CD14-positive monocyte (primary cell): ENCODE data around the gene AP2A1. TPM values are rescaled to one million over a fixed set of nuclear protein-coding genes. Genes with fewer than 3 reads are reported as not detected.

Source experiments
- DNase-seq, 3 donors: peaks; one replicate each; pipeline ENCODE4 v3.0.0-alpha.2; 2011 to 2022
- H2AFZ ChIP-seq: 2 replicates; pipeline ENCODE4 v1.6.0; 2012; ENCODE audit warnings: mild to moderate bottlenecking, low read depth, low read length, inconsistent platforms; ENCODE audit not compliant: insufficient read depth, poor library complexity, severe bottlenecking
- H3K27ac ChIP-seq, 2 donors: 1 replicate in 1 of 2; 2 replicates in 1 of 2; pipeline ENCODE4 v1.5.1; 2012 to 2013; ENCODE audit warnings: low read length in 2 of 2, control low read depth in 1 of 2, inconsistent platforms in 1 of 2, low read depth in 1 of 2, mild to moderate bottlenecking in 1 of 2
- H3K27me3 ChIP-seq, 2 donors: one replicate each; pipeline versions ENCODE4 v1.6.0 to v1.6.1; 2011 to 2013; ENCODE audit warnings: low read length in 2 of 2; ENCODE audit not compliant: control insufficient read depth in 2 of 2, insufficient read depth in 2 of 2
- H3K36me3 ChIP-seq, 2 donors: replicated peaks in 1 of 2; 1 replicate in 1 of 2; 2 replicates in 1 of 2; pipeline versions ENCODE4 v1.5.1 to v1.6.1; 2012 to 2013; ENCODE audit warnings: low read length in 2 of 2, control low read depth in 1 of 2, inconsistent platforms in 1 of 2, mild to moderate bottlenecking in 1 of 2; ENCODE audit not compliant: insufficient read depth in 2 of 2, control insufficient read depth in 1 of 2
- H3K4me1 ChIP-seq, 2 donors: 1 replicate in 1 of 2; 2 replicates in 1 of 2; pipeline versions ENCODE4 v1.5.1 to v1.6.1; 2012 to 2013; ENCODE audit warnings: low read length in 2 of 2, control low read depth in 1 of 2, inconsistent platforms in 1 of 2, mild to moderate bottlenecking in 1 of 2, moderate library complexity in 1 of 2; ENCODE audit not compliant: insufficient read depth in 2 of 2, control insufficient read depth in 1 of 2
- H3K4me2 ChIP-seq: replicated peaks from 2 replicates; pipeline ENCODE3; 2012; ENCODE audit warnings: low read length, moderate library complexity, mild to moderate bottlenecking; ENCODE audit not compliant: poor library complexity, severe bottlenecking; ENCODE audit errors: extremely low read depth
- H3K4me3 ChIP-seq, 3 experiments: fragments of 200-600 bp in 1 of 3; sonication (generic) in 1 of 3; replicated peaks in 1 of 3; 1 replicate in 2 of 3; 2 replicates in 1 of 3; pipeline ENCODE4 v1.5.1; 2011 to 2013; ENCODE audit warnings: low read length in 3 of 3, mild to moderate bottlenecking in 3 of 3, control low read depth in 2 of 3, low read depth in 2 of 3, inconsistent platforms in 1 of 3, moderate library complexity in 1 of 3
- H3K79me2 ChIP-seq: 2 replicates; pipeline ENCODE4 v1.6.0; 2012; ENCODE audit warnings: mild to moderate bottlenecking, control low read depth, inconsistent platforms, low read length, moderate library complexity; ENCODE audit not compliant: insufficient read depth
- H3K9ac ChIP-seq: 2 replicates; pipeline ENCODE4 v1.6.0; 2017; ENCODE audit warnings: low read length, mild to moderate bottlenecking; ENCODE audit not compliant: insufficient read depth, poor library complexity, severe bottlenecking
- H3K9me3 ChIP-seq, 2 donors: replicated peaks in 1 of 2; 1 replicate in 1 of 2; 2 replicates in 1 of 2; pipeline versions ENCODE4 v1.5.1 to v1.6.1; 2012 to 2013; ENCODE audit warnings: low read length in 2 of 2, control low read depth in 1 of 2; ENCODE audit not compliant: control insufficient read depth in 1 of 2, insufficient read depth in 1 of 2
- H4K20me1 ChIP-seq: 2 replicates; pipeline ENCODE4 v1.6.0; 2012; ENCODE audit warnings: mild to moderate bottlenecking, low read length, control low read depth, moderate library complexity; ENCODE audit not compliant: insufficient read depth
- H3K27ac Mint-ChIP-seq, 7 donors: one replicate each; pipeline ENCODE4 v1.8.0; 2020; ENCODE audit warnings: mild to moderate bottlenecking in 7 of 7, mixed read lengths in 7 of 7, moderate library complexity in 6 of 7, inconsistent platforms in 2 of 7
- H3K27me3 Mint-ChIP-seq, 3 donors: one replicate each; pipeline ENCODE4 v1.8.0; 2021 to 2022; ENCODE audit warnings: low read depth in 3 of 3, mild to moderate bottlenecking in 3 of 3, mixed read lengths in 3 of 3, moderate library complexity in 3 of 3, inconsistent platforms in 1 of 3
- H3K36me3 Mint-ChIP-seq, 2 donors: one replicate each; pipeline ENCODE4 v1.8.0; 2020; ENCODE audit warnings: mixed read lengths in 2 of 2, inconsistent platforms in 1 of 2, mild to moderate bottlenecking in 1 of 2
- H3K4me1 Mint-ChIP-seq: one replicate; pipeline ENCODE4 v1.8.0; 2020; ENCODE audit warnings: mild to moderate bottlenecking, mixed read lengths
- H3K4me3 Mint-ChIP-seq, 2 donors: one replicate each; pipeline ENCODE4 v1.8.0; 2020; ENCODE audit warnings: mild to moderate bottlenecking in 2 of 2, mixed read lengths in 2 of 2, moderate library complexity in 1 of 2
- H3K9me3 Mint-ChIP-seq, 7 donors: one replicate each; pipeline ENCODE4 v1.8.0; 2020 to 2022; ENCODE audit warnings: mixed read lengths in 7 of 7, mild to moderate bottlenecking in 6 of 7, moderate library complexity in 6 of 7, inconsistent platforms in 2 of 7
- CTCF ChIP-seq: fragments of 200-600 bp; IDR thresholded peaks from one replicate; pipeline ENCODE4 v1.8.0; 2022; ENCODE audit warnings: antibody characterized with exemption, mild to moderate bottlenecking
- WGBS: methylation state at CpG from one replicate; pipeline ENCODE4 v1.1.5; 2013; ENCODE audit warnings: missing lambda C conversion rate; ENCODE audit not compliant: insufficient coverage; 5-methylcytosine and 5-hydroxymethylcytosine counted together
- intact Hi-C, 2 donors: fragments of 100-400 bp; cut with micrococcal nuclease; formaldehyde crosslinking; loops; one replicate each; pipeline versions ENCODE4 v1.15.0 to v1.15.1; 2023
- polyA plus RNA-seq, 3 donors: library from polyadenylated mRNA; depleted of rRNA in 1 of 3; unstranded in 2 of 3; stranded (reverse) in 1 of 3; fragments of 300-500 nt in 2 of 3; fragments of >200 nt in 1 of 3; fragmentation: Illumina TruSeq in 2 of 3; gene quantifications; 1 replicate in 2 of 3; 2 replicates in 1 of 3; pipeline ENCODE4 v1.2.3, GENCODE V29; 2012 to 2021
- small RNA-seq: library from RNA; depleted of rRNA; stranded (forward); fragments of <200 nt; gene quantifications from one replicate; pipeline ENCODE3, GENCODE V24; 2012; ENCODE audit warnings: low read depth; ENCODE audit not compliant: insufficient read length

Gene AP2A1
- polyA plus RNA-seq, 3 donors = 12.1 to 117 (median 15.1) TPM

- Histone ChIP-seq H3K27me3 (peaks cover 7 to 12% of the 10 kb centered on the region in 2 donors), H4K20me1 (peaks cover 86% of the 10 kb centered on the region), H3K9me3 (peaks cover 0 to 4% of the 10 kb centered on the region in 2 donors), H3K79me2 (peaks cover 20% of the 10 kb centered on the region), H3K4me2 (no peak overlapping the region), H3K4me3 (no peak overlapping the region), H3K4me1 (peaks cover 9 to 14% of the 10 kb centered on the region in 2 donors), H3K27ac (no peak overlapping the region), H3K9ac (no peak overlapping the region), H3K36me3 (peaks cover 28 to 43% of the 10 kb centered on the region in 2 donors), H2AFZ (no peak overlapping the region)
- Mint-ChIP-seq H3K36me3 (peaks cover 28 to 51% of the 10 kb centered on the region in 2 donors), H3K4me3 (no peak overlapping the region), H3K27ac (peak overlapping the region in 2 of 7 donors; percentile 41 to 85), H3K9me3 (peaks cover 0 to 5% (median 0%) of the 10 kb centered on the region in 7 donors), H3K4me1 (peaks cover 19% of the 10 kb centered on the region), H3K27me3 (peaks cover 13 to 16% (median 15%) of the 10 kb centered on the region in 3 donors)
- WGBS = 85% methylated on average over 14 of the region's 21 CpGs
- intact Hi-C loops = no loop called here
- no peak for DNase-seq
- TF ChIP-seq CTCF = no peak
Observed at GRCh38 chr19:49855676-49856573, 89.1 kb downstream of the AP2A1 start.

- peaks cover 89% of the 10 kb centered on the region for H4K20me1 ChIP-seq
- H3K4me2 ChIP-seq = no peak overlapping the region
- H3K9me3 ChIP-seq = peaks cover 0 to 4% of the 10 kb centered on the region in 2 donors
- H3K36me3 ChIP-seq = peaks cover 32 to 50% of the 10 kb centered on the region in 2 donors
- intact Hi-C loops = no loop called here
- peaks cover 20% of the 10 kb centered on the region for H3K79me2 ChIP-seq
- H3K4me1 ChIP-seq = peaks cover 9 to 14% of the 10 kb centered on the region in 2 donors
- no peak overlapping the region for H3K4me3 ChIP-seq
- H3K9ac ChIP-seq = no peak overlapping the region
- DNase-seq = no peak
- no peak overlapping the region for H3K27ac Mint-ChIP-seq
- peaks cover 32 to 57% of the 10 kb centered on the region in 2 donors for H3K36me3 Mint-ChIP-seq
- H3K27ac ChIP-seq = no peak overlapping the region
- no peak for TF ChIP-seq CTCF
- peaks cover 7 to 12% of the 10 kb centered on the region in 2 donors for H3K27me3 ChIP-seq
- peaks cover 19% of the 10 kb centered on the region for H3K4me1 Mint-ChIP-seq
- H2AFZ ChIP-seq = no peak overlapping the region
- peaks cover 0 to 5% (median 0%) of the 10 kb centered on the region in 7 donors for H3K9me3 Mint-ChIP-seq
- 93% methylated on average over 14 of the region's 18 CpGs for WGBS
- no peak overlapping the region for H3K4me3 Mint-ChIP-seq
- peaks cover 13 to 16% (median 15%) of the 10 kb centered on the region in 3 donors for H3K27me3 Mint-ChIP-seq
Observed at GRCh38 chr19:49856574-49857021, 89.8 kb downstream of the AP2A1 start.

Small RNA genes within 50 kb of the gene (small RNA-seq; reads per million reads assigned to genes)
- gene MIR4749 (not detected), gene MIR6799 (not detected), gene RNU6-841P (not detected)

Other genes with a start within 250 kb of the AP2A1 start
- gene RCN3, start 239.0 kb upstream of the AP2A1 start, polyA plus RNA-seq = 10 to 100 TPM in 1 of 3 donors, not detected in 2; 50.2 TPM
- 100 to 1,000 TPM in 1 of 3 donors, 10 to 100 TPM in 2; 63.4 to 120 (median 96.4) TPM for gene NOSIP, start 186.4 kb upstream of the AP2A1 start, polyA plus RNA-seq
- gene PRRG2, start 185.7 kb upstream of the AP2A1 start, polyA plus RNA-seq = under 1 TPM in 1 of 3 donors, not detected in 2; 0.49 TPM
- gene PRR12, start 175.8 kb upstream of the AP2A1 start, polyA plus RNA-seq = 1 to 10 TPM in 1 of 3 donors, under 1 TPM in 2; 0.04 to 3.3 (median 0.11) TPM
- gene RRAS, start 126.9 kb upstream of the AP2A1 start, polyA plus RNA-seq = 10 to 100 TPM; 74.9 to 91.7 (median 80.0) TPM
- gene SCAF1, start 124.8 kb upstream of the AP2A1 start, polyA plus RNA-seq = 1 to 10 TPM in 1 of 3 donors, under 1 TPM in 2; 0.39 to 7.5 (median 0.68) TPM
- 100 to 1,000 TPM in 1 of 3 donors, 10 to 100 TPM in 2; 29.8 to 115 (median 41.1) TPM for gene IRF3, start 101.1 kb upstream of the AP2A1 start, polyA plus RNA-seq
- gene BCL2L12, start 101.1 kb upstream of the AP2A1 start, polyA plus RNA-seq = 10 to 100 TPM in 1 of 3 donors, 1 to 10 TPM in 2; 5.7 to 10.3 (median 8.6) TPM
- 10 to 100 TPM; 60.1 to 94.4 (median 74.3) TPM for gene PRMT1, start 89.7 kb upstream of the AP2A1 start, polyA plus RNA-seq
- 1 to 10 TPM in 1 of 3 donors, not detected in 2; 1.2 TPM for gene ADM5, start 77.4 kb upstream of the AP2A1 start, polyA plus RNA-seq
- not detected for gene CPT1C, start 75.9 kb upstream of the AP2A1 start, polyA plus RNA-seq
- under 1 TPM; 0.37 to 0.81 (median 0.51) TPM for gene TSKS, start 3.7 kb upstream of the AP2A1 start, polyA plus RNA-seq
- gene FUZ, start 46.3 kb downstream of the AP2A1 start, polyA plus RNA-seq = 10 to 100 TPM in 1 of 3 donors, 1 to 10 TPM in 2; 5.3 to 16.7 (median 5.3) TPM
- 10 to 100 TPM; 13.9 to 52.9 (median 18.5) TPM for gene MED25, start 51.3 kb downstream of the AP2A1 start, polyA plus RNA-seq
- 10 to 100 TPM; 18.3 to 67.9 (median 31.2) TPM for gene PTOV1, start 84.2 kb downstream of the AP2A1 start, polyA plus RNA-seq
- gene PNKP, start 100.6 kb downstream of the AP2A1 start, polyA plus RNA-seq = 10 to 100 TPM; 23.0 to 88.6 (median 30.2) TPM
- 10 to 100 TPM in 1 of 3 donors, 1 to 10 TPM in 2; 5.4 to 18.2 (median 6.6) TPM for gene AKT1S1, start 110.4 kb downstream of the AP2A1 start, polyA plus RNA-seq
- 10 to 100 TPM in 1 of 3 donors, 1 to 10 TPM in 2; 3.1 to 48.2 (median 4.5) TPM for gene TBC1D17, start 110.7 kb downstream of the AP2A1 start, polyA plus RNA-seq
- 1 to 10 TPM; 5.6 to 7.6 (median 7.0) TPM for gene IL4I1, start 129.9 kb downstream of the AP2A1 start, polyA plus RNA-seq
- 10 to 100 TPM in 1 of 3 donors, 1 to 10 TPM in 2; 5.8 to 22.1 (median 6.0) TPM for gene ATF5, start 162.2 kb downstream of the AP2A1 start, polyA plus RNA-seq
- gene NUP62, start 162.5 kb downstream of the AP2A1 start, polyA plus RNA-seq = 10 to 100 TPM; 32.3 to 62.2 (median 48.6) TPM
- 1 to 10 TPM in 1 of 3 donors, under 1 TPM in 2; 0.28 to 2.2 (median 0.67) TPM for gene SIGLEC11, start 194.2 kb downstream of the AP2A1 start, polyA plus RNA-seq